Tongue (tissue), 2 donors: ENCODE results near the gene MYLK4. TPM values are rescaled to one million over a fixed set of nuclear protein-coding genes. Genes with fewer than 3 reads are reported as not detected.

Experiments
- DNase-seq: peaks from one replicate; pipeline ENCODE4 v3.0.0-alpha.2; 2015
- total RNA-seq: library from RNA; depleted of rRNA; stranded (reverse); fragments of >200 nt; gene quantifications from one replicate; pipeline ENCODE4 v1.2.3, GENCODE V29; 2014

Gene MYLK4
- total RNA-seq, 1 donor from 2014 or later, result 14.9 TPM

DNA sequence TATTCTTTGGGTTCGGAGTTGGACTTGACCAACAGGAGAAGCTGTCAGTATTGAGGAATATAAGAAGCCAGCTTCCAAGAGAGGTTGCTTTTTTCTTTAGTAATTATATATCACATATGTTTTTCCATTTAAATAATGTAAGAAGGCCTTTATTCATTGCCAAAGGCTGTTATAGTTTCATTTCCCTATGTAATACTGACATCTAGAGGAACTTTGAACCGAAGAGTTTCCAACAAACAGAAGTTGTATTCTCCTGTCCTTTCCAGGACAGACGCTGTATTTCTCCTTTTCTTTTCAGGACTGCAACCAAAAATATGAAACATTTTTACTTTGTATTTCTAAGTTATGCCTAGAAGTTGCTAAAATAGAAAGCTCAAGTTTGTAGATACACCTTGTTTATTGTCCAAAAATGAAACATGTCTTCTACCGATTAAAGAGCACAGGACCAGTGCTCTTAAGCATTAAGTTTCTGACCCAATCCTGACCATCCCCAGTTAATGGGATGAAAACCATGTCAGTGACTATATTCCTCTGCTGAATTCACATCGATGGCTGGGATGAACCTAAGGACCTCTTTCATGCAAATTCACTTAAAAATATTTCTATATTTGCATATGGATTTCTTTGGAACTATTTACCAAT lies 55.1 kb downstream of the MYLK4 start:
- DNase-seq, result peak; percentile 70

DNA sequence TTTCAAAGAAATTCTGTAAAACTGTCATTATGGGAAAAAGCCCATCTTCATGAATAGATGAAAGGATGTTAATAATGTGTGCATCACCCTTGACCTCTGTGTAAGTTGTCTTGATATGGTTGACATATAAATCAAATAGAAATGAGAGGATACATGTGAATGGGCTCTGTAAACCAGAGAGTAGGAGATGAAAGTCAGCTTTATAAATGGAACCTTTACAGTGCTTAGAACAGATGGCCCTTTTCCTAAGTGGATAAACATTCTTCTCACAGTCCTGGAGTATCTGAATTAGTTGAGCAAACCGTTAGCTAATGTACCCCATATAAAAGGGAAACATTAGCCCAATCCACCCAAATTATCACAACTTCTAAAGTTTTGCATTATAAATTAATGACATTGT lies 57.5 kb downstream of the MYLK4 start:
- DNase-seq, result no peak

DNA sequence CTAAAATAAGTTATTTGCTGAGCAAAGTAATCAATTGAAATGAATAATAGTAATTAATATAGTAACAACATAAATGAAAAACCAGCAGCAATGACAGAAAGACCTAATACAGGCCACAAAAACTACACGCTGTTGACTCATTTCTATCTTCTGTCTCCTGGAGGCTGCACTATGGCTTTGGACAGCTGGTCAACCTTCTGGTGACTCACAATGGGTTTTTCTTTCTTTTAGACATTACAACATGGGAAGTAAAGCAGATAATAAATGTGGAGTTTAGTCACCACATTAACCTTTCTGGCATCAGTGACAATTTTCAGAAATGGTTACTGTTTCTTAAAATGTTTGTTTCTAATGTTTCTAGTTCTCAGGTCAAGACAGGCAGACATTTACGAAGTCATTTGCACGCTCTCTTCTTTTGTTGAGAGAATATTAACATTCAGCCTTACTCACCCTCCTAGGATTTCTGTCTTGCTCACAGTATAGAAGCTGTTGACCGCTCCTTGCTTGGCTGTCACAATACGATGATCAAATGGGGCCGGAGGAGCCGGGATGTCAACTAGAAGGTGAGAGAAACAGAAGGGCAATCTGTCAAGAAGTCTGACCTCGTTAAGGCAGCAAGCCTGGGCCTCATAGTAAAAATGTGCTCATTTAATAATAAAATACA lies 62.2 kb downstream of the MYLK4 start:
- no peak for DNase-seq

DNA sequence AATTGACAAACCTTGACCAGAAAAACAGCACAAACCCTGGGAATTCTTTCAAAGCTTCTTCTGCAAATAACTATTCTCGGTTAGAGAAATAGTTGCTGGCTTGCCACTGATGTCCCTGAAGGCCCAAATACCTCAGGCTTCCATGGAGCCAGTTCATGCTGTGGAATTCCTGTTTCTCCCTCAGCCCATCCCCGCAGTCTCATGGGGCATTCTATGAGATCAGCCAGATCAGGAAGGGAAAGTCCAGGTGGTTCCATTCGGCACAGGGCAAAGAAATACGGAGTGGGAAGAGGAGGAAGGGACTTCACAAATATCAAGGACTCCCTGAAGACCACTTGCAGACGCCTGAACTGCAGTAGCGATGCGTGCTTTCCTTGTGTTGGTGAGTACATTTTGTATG lies 63.3 kb downstream of the MYLK4 start:
- DNase-seq, result peak; percentile 14

DNA sequence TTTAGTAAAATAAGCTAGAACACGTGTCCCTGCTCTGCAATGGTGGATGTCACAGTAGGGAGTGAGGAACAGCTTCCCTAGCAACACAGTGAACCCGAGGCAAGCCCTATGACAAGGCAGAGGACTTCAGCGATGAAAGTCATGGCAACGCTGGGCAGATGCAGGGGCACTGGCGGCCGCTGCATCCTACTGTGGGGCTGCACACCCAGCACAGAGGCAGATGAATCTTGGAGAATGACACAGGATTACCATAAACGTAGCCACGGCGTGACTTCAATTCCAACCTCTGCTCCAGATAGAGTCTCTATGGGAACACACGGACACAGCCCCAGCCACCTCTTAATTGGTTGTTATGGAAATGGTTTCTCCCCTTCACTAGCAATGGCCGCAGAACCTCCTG lies 64.2 kb downstream of the MYLK4 start:
- DNase-seq, result no peak

DNA sequence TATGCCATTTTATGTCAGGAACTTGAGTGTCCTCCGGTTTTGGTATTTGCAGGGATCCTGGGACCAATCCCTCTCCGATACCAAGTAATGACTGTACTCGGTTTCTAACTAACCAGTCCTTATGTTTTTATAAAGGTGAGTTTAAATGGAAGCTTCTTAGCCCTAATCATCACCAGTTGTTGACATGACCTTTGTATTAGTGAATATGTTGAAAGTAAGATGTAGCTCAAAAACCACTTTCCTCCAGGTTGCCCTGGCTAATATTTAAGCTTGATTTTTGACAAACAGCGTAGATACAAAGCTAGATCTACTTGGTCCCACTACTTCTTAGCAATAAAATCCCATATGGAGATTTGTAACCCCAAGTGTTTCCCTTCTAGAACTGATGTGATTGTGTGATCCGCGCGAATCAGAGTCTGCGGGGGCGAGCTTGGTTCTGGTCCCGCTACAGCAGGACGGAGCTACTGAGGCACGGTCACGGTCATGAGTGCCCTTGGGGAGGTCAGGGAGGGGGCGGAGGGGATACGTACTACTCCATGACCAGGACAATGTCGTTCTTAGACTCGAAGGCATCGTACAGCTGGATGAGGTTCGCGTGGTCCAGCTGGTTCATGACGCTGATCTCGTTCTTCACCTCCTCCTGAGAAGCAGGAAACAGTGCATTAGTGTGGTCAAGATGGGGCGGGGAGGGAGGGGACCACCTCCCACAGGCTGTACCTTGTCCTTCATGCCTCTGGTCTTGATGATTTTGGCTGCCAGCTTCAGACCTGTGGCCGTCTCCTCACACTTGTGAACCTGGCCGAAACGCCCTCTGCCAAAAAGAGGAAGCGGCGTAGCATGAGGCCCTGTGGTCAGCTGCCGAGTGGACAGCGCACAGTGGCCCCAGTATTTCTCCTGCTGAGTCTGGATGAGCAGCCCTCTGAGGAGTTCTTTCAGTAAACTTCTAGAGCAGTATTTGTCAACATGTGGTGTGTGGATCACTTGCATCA lies 65.7 kb downstream of the MYLK4 start:
- no peak for DNase-seq

DNA sequence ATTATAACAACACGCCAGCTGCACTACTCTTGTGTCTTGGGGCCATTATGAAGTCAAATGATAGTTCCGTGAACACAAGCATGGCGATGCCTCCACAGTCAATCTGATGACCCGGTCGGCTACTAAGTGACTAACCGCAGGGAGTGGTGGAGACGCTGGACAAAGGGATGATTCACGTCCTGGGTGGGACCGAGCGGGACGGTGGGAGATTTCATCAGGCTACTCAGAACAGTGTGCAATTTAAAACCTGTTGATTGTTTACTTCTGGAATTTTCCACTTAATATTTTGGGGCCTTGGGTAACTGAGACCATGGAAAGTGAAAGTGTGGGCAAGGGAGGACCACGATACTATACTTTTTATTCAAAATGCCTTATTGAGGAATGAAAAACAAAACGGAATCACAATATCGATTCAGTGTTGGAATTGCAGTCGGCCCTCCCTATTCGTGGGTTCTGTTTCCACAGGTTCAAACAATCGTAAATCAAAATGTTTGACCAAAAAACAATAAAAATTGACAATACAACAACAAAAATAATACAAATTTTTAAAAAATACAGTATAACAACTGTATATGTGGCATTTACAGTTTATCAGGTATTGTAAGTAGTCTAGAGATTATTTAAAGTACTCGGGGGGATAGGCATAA lies 66.5 kb downstream of the MYLK4 start:
- no peak for DNase-seq

DNA sequence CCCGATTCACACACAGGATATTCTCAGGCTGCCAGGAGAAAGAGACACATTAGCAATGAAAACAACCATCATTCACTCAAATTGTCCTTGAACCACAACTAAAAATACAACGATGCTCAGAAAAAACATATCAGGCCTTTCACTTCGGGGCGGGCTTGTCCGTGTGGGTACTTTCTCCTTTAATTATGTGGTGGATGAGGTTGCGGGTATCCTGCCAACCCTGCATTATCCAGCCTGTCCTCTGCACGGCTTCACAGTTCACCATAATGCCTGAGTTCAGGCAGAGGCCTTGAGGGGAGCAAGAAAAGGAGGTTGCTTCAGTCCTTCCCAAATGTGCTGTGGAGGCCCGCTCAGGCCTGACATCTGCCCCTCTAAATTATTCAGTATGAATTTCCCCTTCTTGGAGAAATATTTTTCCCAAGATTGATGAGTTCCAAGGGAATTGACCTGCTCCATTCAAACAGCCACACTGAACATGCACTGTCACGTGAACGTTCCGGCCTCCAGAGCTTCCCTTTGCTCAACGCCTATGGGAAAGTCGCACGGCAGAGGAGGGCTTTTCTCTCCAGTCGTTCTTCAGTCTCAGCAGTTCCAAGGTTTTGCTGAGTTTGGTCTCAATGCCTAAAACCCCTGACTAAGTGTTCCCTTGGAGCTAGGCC lies 70.3 kb downstream of the MYLK4 start:
- DNase-seq, result no peak

DNA sequence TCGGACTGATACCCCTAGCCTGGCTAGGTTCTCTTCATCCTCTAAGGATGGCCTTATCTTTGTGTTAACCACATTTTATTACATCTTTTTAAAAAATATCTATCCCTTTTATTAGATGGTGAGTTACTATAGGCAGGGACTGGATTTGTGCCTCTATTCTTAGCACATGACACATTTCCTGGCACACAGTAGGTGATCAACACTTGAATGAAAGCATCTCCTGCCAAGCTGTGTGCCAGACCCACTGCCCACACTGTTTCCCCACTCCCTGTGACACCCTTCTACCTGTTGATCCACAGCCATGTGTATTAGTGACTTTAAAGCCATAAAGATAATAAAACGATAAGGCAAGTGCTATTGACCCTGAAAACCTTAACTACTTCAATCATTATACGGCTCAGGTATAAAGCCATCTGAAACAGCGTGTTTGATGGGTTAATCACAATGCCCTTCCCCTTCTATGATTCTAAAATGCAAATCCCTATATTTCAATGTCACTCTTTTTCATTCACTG lies 73.6 kb downstream of the MYLK4 start:
- DNase-seq, result no peak

DNA sequence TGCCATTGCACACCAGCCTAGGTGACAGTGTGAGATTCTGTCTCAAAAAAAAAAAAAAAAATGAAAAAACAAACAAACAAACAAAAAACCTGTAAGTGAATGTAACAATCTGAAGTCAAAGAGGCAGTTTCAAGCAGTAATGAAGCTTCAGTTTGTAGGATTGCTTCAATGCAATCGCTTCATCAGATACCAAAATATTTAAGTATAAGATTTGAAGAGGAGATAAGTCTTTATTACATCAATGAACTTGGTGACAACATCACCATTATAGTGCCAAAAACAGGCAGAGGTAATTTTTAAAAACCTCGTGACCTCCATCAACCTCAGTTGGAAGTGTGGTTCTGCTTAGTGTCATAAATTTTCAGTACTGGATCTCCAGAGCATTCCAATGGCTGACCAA lies 74.7 kb downstream of the MYLK4 start:
- DNase-seq, result no peak

DNA sequence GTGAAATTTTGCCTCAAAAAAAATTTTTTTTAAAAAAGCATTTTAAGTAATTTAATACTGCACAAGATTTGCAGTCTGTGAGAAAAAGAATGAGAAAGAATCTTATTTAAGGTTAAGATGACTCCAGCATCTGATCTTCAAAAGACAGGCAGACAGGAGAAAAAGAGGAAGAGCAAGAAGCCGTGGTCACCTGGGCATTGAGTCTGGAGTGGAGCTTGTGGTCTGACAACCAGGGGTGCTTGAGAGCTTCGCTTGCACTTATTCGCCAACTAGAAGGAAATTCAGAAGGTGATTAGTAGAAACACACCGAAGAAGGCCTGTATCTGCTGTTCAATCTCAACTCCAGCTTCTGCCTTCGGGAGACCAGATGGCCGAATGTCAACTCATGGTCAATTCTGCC lies 75.9 kb downstream of the MYLK4 start:
- DNase-seq, result no peak

DNA sequence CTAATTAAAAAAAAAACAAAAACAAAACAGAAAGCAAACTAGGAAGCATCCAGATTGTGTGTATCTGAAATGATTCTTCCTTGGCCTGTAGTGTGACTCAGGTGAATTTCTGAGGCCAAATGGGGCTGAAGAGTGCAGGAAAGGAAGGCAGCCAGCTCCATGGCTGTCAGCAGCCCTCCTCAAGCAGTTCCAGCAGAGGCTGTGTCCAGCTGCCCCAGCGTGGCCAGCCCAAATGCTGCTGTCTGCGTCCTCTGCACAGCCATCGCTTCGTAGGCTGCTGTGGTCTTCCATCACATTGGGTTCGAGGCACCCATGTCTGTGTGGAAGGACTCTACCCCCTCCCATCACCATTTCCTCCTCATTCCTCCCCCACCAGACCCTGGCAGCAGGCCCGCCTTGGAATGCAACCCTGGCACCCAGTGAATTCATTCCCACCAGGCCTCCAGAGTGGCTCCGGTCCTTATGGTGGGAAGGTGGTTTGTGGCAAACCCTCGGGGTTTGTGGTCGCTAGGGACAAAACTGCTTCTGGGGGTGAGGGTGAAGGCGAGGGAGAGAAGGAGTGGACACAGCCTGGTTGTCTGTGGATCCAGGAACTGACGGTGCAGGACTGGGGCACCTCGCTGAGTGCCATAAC lies 81.5 kb downstream of the MYLK4 start:
- DNase-seq, result no peak

DNA sequence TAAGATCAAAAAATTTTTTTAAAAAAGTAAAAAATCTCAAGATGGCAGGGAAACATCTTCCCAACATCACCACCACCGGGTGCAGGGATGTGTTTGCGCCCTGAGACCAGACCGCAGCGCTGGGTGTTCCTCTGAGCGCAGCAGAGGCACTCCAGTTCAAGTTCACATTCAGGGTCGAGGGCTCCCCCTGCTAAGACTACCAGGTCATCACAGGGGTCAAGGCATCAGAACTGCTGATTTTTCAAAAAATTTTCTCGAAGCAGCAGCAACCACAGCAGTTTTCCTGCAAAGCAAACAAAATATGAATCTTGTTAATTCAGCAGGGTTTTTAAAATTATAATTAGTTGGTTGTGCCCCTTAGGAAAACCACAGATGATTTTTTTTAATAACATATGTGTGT lies 83.1 kb downstream of the MYLK4 start:
- DNase-seq, result no peak

DNA sequence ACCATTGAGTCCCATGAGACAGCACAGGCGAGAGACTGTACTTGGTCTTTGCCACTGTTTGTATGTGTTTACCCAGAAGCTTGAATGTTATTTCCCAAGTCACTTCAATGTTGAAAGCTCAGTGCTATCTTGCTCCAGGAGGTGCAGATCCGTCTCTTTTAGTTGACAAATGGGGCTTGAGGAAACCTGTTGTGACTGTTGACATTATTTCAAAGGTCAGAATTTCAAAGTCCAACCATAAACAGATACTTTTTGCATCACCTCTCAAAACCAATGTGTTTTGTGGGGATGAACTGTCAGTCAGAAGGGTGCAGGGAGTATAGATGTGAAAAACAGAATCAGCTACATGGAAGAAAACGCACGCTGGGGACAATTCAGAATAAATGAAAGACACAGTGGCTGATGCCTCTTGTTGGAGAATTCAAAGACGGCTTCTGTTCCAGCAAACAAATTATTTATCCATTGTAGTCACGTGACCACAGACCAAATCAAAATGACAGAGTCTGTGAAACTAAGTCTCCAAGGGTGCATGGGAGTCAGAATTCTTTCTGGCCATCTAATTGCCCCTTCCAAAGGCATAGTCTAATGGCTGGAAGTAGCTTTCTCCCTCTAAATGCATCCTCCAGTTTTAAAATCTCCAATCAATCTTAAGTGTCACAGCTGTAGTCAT lies 83.7 kb downstream of the MYLK4 start:
- no peak for DNase-seq

DNA sequence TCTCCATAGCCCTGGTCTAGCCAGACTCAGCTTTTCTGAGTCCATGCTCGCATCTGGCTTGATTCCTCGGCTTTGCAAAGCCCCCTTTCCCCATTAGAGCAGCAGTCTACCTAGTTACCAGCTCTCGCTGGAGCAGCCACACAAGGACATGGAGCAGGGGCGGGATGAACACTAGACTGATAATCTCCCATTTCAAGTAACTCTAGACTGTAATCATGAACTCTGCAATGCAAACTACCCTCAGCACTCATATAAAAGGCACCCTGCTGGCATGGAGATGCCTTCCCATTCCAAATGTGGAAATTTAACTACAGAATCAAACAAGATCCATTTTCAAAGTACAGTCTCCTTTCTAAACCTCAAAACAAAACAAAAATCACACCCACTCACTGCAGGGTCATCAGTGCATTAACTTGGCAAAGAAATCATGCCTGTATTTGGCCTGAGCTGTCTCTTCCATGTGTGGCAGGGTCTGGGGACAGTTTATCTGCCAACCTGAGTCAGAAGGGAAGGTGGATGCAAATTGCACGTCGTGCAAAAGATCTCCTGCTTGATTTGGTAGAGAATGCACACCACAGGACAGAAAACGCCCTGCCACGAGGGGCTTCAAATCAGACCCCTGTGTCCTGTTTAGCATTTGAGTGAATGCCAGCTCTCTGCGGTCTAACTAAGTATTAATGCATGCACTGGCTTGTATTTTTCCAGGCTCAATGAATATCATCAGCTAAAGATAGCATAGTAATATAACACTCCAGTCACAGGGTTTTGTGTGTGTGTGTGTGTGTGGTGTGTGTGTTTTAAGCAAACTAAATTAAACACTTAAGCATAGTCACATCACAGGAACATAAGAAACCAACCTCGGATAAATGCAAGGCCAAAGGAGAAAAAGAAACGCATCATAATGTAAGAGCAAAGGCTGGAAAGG lies 85.3 kb downstream of the MYLK4 start:
- peak; percentile 52 for DNase-seq

DNA sequence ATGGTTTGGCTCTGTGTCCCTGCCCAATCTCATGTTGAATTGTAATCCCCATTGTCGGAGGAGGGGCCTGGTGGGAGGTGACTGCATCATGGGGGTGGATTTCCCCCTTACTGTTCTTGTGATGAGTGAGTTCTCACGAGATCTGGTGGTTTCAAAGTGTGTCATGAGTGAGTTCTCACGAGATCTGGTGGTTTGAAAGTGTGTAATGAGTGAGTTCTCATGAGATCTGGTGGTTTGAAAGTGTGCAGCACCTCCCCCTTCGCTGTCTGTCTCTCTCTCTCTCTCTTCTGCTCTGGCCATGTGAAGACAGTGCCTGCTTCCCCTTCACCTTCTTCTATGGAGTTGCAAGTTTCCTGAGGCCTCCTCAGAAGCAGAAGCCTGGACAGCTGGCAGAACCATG lies 87.6 kb downstream of the MYLK4 start:
- no peak for DNase-seq

DNA sequence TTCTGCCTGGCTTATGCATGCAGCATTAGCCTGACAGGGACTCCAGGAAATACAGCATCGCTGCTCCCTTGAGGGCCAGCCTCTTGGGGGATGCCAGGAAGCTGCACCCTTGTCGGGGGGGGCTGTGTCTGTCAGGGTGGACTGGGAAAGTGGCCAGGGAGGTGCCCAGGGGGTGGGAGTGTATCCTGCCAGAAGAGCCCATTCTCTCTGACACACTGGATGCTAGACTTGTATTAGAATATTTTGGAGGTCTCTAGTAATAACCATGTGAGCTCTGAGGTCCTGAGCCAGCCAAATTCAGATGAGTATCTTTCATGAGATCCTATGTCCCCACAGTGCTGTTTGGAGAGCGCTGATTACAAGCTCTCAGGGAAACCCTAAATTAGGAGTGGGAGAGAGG lies 89.1 kb downstream of the MYLK4 start:
- no peak for DNase-seq

DNA sequence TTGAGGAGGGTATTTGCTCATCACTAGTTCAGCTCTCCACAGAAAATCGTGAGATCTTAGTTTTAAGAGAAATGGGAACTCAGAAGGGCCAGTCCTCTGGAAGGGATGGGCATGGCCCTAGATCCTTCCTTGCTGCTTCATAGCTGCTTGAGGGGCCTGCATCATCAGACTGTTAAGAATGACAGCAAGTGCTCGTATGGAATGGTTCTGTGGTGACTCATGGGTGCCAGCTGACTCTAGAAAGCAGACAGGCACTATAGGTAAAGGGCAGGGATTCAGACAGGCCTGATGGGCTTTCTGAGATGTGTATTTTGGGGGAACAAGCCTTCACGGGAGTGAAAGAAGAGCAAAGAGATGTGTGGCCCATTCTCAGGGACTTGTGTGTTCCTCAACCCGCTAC lies 90.8 kb downstream of the MYLK4 start:
- peak; percentile 28 for DNase-seq

DNA sequence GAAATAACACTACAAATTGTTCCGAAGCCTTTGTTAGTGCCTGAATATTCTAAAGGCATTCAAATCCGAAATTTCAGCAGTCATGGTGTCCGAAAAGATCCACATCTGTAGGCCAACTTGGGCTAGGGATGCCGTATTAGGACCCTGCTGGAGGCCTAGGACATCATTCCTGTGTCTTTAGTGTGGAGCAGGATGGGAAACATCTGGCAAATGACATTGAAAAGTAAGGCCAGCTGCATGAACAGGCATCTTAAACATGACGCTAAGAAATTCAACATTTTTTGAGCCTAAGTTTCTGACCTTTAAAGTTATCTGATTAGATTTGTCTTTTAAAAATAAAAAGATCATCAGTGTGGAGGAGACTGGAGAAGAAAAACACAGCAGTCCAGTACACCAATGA lies 91.3 kb downstream of the MYLK4 start:
- DNase-seq, result peak; percentile 17

DNA sequence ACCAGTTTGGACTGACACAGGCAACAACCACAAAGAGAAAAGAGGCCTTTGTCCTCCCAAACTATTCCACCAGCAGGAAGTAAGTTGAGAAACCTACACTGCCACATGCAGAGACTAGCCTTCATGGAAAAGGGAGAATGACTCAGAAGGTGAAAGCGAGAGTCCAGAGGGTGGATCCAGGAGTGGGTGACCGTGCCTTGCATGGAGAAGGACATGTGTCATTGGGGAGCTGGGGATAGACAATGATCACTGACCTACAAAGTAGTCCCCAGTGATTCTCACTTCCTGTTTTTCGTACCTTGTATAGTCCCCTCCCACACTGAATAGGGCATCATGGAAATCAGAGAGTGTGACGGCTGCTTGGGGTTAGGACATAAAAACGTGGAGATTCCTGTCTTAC lies 91.9 kb downstream of the MYLK4 start:
- no peak for DNase-seq
